Non-pigmented ciliary epithelial cell (primary cell): ENCODE data around the gene NMRK1.

Experiments
- DNase-seq: peaks from one replicate; pipeline ENCODE4 v3.0.0-alpha.2; 2010; ENCODE audit warnings: low read depth

NMRK1 gene

DNA sequence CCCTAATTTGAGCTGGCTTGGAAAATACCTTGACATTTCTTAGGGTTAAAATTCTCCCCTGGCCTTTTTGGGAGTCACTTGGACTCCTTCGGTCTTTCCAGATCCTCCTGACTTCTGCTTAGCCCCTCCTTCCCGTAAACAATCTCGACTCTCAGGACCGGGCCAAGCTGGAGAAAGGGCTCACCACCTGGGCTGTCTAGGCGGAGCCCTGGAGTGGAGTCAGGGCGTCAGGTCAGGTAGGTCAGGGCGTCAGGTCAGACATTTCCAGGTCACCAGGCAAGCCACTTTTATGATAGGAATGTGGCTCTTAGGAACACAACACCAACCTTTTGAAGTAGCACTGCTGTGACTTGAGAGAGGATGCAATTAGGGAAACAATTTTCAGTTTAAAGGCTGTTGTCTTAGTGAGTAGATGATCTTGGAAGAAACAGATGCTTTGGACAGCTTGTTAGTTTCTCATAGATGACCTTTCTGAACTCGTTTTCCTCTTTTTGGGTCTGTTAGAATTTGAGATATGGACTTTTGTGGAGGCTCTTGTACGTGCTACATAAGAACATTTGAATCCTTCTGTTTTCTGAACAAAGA is 13.1 kb upstream of the NMRK1 start:
- no peak for DNase-seq

- DNase-seq, result no peak
These were observed 8.8 kb upstream of the NMRK1 start for GRCh38 chr9:75096796-75097195.

DNA sequence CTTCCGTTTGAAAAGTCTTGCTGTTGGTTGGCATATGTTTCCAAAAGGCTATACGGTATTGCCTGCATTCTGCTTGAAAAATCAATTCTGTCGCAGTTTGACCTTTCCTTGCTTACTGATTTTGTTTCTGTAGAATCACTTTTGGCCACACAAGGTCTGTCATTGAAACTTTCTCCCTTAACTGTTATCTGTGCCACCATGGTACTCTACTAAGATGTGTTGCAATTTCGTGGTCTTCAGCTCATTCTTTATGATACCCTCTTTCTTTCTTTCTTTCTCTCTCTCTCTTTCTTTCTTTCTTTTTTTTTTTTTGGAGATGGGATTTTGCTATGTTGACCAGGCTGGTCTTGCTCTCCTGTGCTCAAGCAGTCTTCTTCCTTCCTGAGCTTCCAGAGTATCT is 4.8 kb upstream of the NMRK1 start:
- no peak for DNase-seq

DNA sequence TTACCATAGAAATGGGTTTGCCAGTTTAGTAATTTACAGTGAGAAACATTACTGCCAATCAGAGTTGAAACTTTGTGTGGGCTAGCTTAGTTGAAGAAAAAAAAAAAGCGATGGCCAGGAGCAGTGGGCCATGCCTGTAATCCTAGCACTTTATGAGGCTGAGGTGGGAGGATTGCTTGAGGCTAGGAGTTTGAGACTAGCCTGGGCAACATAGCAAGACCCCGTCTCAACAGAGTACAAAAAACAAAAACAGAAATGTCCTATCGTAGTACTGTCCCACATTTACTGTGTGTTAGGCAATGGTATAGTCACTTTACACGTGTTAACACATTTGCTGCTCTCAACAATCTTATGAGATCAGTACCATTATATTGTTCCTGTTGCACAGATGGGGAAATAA is 2.6 kb upstream of the NMRK1 start:
- DNase-seq, result no peak

- DNase-seq, result no peak
These were observed 1.4 kb upstream of the NMRK1 start for GRCh38 chr9:75089373-75089766.

DNA sequence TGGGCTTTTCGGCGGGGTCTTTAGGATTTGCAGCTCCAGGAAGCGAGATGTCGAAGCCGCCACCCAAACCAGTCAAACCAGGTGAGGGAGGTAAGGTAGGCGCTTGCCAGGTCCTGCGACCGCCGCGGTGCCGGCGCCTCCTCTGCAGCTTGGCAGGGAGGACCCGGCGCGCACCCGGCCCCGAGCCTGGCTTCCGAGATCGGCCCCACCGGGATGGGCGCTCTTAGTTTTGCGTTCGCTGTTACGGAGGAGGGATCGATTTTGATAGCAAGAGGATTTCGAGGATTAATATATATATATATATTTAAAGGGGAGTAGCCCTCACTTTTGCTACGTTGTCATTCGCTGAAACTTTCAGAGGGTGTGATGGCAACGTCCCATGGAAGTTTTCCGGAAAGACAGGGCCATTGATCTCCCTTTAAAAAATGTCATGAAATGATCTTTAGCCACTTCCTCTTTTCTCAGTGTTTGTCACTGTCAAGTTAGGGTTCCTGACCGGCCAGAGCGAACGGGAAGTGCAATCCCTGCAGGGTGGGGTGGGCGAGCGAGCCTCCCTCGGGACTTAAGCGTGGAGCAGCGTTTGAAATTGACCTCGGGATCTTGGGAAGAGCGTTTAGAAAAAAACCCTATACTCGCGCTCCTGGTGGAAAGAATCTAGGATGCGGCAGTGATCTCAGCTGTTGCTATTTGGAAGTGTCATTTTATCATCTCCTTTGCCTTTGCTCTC is 854 bp upstream of the NMRK1 start:
- DNase-seq, result no peak

GRCh38 chr9:75087289-75087823 is 599 bp downstream of the NMRK1 start:
- no peak for DNase-seq

DNA sequence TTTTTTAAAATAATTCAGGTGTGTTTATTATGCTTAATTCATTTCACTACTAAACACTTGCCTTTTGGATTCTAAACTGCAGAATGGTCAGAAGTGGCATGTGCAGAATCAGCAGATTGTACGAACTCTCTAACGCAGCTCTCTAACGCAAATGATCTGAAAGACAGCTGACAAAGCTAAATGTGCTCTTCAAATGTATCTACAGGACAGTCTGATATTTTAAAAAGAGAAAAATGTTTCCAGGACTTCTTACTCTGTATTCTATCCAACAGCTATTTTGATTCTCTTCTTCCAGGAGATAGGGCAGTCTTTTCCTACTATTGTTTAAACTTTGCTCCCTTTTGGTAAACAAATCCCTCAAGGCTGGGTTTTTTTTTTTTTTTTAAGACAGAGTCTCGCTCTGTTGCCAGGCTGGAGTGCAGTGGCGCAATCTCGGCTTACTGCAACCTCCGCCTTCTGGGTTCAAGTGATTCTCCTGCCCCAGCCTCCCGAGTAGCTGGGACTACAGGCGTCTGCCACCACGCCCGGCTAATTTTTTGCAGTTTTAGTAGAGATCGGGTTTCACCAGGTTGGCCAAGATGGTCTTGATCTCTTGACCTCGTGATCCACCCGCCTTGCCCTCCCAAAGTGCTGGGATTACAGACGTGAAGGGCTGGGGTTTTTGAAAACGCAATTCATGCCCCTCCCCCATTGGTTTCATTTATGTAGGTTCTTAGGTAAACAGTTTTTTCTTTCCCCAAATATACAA is 1.2 kb downstream of the NMRK1 start:
- DNase-seq, result no peak

DNA sequence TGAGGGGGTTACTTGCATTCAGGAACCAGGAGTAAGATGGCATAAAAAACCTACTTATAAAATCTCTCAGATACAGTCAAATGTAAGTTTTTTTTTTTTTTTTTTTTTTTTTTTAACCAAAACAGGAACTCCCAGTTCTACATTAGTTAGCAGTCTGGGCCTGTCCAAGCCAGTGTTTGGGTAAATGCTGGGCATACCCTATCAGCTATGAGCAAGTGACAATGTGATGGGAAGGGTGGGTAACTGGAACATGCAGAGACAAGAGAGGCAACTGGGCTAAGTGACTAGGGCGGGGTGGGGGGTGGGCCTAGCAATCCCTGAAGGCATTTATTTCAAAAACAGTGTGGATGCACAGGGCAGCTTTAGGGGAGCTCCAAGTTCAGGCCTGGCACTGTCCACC is 2.3 kb downstream of the NMRK1 start:
- no peak for DNase-seq

GRCh38 chr9:75084081-75084672 is 3.8 kb downstream of the NMRK1 start:
- DNase-seq, result no peak

- no peak for DNase-seq
These were observed 4.6 kb downstream of the NMRK1 start for GRCh38 chr9:75083188-75083970.

- DNase-seq, result no peak
These were observed 6.3 kb downstream of the NMRK1 start for GRCh38 chr9:75081632-75082031.

- no peak for DNase-seq
These were observed 15.1 kb downstream of the NMRK1 start for GRCh38 chr9:75072895-75073294.

DNA sequence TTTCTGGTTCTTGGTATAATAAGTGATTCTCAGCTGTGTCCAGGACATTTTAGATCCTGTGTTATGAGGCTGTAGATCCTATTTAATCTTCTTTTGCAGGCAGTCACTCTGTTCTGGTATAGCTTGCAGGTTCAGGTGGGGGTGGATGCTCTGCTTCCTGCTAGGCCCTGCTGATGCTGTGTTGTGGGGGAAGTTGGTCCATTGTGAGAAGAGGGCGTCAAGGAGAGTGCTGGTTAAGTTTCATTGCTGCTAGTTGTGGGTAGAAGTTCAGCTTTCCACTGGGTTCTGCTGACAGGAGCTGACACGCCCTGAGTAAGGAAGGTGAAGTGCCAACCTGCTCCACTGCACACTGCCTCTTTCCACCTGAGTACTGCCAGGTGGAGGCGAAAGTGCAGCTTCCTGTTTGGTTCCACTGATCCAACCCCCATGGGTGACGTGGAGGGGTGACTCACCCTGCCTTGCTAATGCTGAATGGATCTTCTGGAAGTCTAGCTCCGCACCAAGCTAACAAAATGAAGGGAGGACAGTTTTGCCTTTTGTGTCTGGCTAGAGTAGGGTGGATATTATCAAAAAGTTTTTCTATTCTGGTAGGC is 16.3 kb downstream of the NMRK1 start:
- DNase-seq, result no peak

DNA sequence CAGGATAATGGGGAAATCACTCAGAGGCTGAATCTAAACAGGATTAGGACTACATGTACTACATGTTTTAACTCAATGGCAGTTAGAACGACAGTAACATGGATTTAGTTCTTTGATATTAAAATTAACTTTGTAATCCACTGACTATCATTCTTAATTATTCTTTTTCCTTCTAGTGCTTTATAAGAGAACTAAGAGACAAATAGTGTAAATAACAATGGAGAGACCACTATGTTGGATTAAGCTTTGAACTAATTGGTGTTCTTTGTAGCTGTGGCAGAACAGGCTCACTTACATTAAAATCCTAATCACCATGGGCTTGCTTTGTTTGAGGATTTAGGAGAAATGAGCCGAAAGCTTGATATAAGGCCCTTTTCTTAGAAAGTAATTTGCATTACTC is 18.8 kb downstream of the NMRK1 start:
- no peak for DNase-seq

GRCh38 chr9:75067894-75068293 is 20.1 kb downstream of the NMRK1 start:
- DNase-seq, result no peak

DNA sequence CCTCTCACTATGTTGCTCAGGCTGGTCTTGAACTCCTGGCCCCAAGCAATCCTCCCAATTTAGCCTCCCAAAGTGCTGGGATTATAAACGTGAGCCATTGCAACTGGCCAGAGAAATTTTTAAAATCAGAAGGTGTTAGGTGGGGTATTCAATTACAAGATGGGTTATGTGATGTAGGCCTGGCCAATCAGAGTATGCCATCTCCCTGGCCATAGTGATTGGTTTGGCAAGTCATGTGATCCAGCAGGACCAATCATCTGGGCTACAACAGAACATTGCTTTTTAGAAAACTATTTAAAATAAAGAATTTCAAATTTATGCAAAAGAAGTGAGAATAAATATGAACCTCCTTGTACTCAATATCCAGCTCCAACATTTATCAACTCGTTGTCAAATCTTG is 22.4 kb downstream of the NMRK1 start:
- DNase-seq, result no peak

DNA sequence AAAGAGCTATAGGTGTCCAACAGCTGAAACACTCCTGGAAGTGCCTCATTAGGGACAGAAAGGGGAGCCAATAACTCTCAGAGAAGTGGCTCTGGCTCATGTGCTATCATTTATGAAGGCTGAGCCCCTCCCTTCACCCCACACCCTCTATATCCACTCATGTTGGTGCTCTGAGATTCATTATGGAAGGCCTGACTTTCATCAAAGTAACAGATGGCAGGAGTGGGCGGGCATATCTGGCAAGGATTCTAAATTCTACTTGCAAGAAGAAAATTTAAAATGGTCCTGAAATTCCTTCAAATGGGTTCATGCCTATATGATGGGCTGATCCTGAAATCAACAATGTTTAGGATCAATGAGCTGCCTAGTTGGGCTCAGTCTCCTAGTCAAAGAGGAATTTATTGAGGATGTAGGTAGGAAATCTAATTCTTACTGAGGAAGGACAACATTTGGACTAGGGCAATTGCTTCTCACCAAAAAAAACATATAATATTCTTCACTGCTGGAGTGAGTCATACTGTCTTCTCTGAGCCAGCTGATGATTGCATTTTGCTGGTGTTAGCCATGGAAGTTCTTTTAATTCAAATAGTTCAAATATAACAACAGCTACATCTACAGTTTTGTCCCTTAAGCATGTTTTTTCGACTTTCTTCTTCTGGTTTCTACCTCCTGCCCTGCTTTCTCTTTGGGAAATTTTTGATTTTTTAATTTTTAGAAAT is 23.5 kb downstream of the NMRK1 start:
- no peak for DNase-seq

DNA sequence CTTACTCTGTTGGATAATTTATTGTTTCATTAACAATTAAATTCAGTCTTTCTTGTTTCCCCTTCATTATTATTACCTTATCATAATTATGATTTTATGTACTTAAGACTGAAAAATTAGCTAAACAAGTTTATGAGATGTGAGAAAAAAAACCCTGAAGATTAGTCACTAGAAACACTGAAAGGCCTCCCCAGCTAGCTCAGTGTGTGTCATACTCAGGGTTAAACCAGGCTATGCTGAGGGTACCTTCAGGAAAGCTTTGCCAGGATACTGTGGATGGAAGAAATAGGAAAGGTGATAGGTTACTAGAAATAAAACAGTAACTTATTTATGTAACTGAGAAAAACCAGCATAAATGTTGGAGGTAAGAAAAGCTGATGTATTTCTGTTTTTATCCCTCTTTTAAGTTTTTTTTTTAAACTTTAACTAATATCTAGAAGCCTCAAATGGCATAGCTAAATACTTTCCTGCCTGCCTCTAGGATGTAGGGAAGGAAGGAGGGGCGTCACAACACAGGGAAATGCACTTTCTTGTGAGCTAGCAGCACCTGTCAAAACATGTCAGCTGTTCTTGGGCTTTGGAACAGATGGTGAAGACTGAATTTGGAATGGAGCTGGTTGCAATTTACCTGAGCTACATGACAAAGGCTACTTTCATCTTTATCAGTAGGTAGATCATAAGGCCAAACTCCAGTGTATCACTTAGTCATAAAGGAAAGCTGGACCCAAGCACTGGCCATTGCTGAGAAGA is 24.2 kb downstream of the NMRK1 start:
- no peak for DNase-seq

DNA sequence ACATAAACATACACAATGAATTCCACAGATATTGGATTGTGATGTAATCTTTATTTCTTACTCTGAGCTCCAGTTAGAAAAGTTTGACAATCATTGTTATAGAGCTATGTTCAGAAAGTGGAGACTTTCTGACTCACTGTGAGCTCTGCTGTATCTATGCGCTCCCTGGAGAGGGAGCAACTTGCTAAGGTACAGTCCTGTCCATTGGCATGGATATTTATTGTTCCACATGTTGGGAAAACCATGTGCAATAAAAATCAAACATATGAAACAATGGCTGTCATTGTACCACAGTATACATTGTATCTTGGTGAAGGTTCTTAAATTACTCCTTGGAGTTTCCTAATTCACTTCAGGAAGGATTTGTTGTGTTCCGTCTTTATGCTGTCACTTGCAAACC is 26.8 kb downstream of the NMRK1 start:
- no peak for DNase-seq
